ENCODE data around the gene CCDC43. TPM values are rescaled to one million over a fixed set of nuclear protein-coding genes. Genes with fewer than 3 reads are reported as not detected.
"Not testable (repeated sequence)": the region's sequence is repeated elsewhere in the genome, so short reads cannot be mapped to it uniquely, and the experiment has no call there.

The CCDC43 gene
- total RNA-seq, 2 donors from 2014 or later: 27.6 to 36.0 TPM

- Mint-ChIP-seq H3K36me3 (no peaks in the 10 kb centered on the region), H3K27ac (no peak overlapping the region), H3K4me1 (ENCODE audit: low read depth in 2 of 2) (peaks cover 0 to 3% of the 10 kb centered on the region in 2 donors), H3K27me3 (peaks cover 24 to 27% of the 10 kb centered on the region in 2 donors), H3K9me3 (no peaks in the 10 kb centered on the region), H3K4me3 (no peak overlapping the region)
- no peak for ATAC-seq
- no peak for DNase-seq (ENCODE audit: low spot score)
Observed at GRCh38 chr17:44653954-44654353, 35.6 kb downstream of the CCDC43 start.

GRCh38 chr17:44653384-44653783 is 36.2 kb downstream of the CCDC43 start:
- Mint-ChIP-seq H3K9me3 (no peaks in the 10 kb centered on the region), H3K36me3 (no peaks in the 10 kb centered on the region), H3K27me3 (peaks cover 24 to 27% of the 10 kb centered on the region in 2 donors), H3K4me3 (no peak overlapping the region), H3K27ac (no peak overlapping the region), H3K4me1 (ENCODE audit: low read depth in 2 of 2) (peaks cover 0 to 3% of the 10 kb centered on the region in 2 donors)
- no peak for DNase-seq (ENCODE audit: low spot score)
- no peak for ATAC-seq

GRCh38 chr17:44652727-44653126 is 36.8 kb downstream of the CCDC43 start:
- H3K27ac Mint-ChIP-seq: no peak overlapping the region
- H3K36me3 Mint-ChIP-seq: no peaks in the 10 kb centered on the region
- no peak for DNase-seq (ENCODE audit: low spot score)
- no peaks in the 10 kb centered on the region for H3K9me3 Mint-ChIP-seq
- no peak for ATAC-seq
- peaks cover 0 to 3% of the 10 kb centered on the region in 2 donors for H3K4me1 Mint-ChIP-seq (ENCODE audit: low read depth in 2 of 2)
- peaks cover 27% of the 10 kb centered on the region in 2 donors for H3K27me3 Mint-ChIP-seq
- H3K4me3 Mint-ChIP-seq: no peak overlapping the region

- Mint-ChIP-seq H3K4me3 (no peak overlapping the region), H3K9me3 (no peaks in the 10 kb centered on the region), H3K36me3 (no peaks in the 10 kb centered on the region), H3K4me1 (ENCODE audit: low read depth in 2 of 2) (no peaks in the 10 kb centered on the region), H3K27me3 (peaks cover 23 to 26% of the 10 kb centered on the region in 2 donors), H3K27ac (no peak overlapping the region)
- no peak for DNase-seq (ENCODE audit: low spot score)
- no peak for ATAC-seq
Observed at GRCh38 chr17:44651228-44651627, 38.3 kb downstream of the CCDC43 start.

GRCh38 chr17:44648963-44649362 is 40.6 kb downstream of the CCDC43 start:
- Mint-ChIP-seq H3K4me3 (no peak overlapping the region), H3K27ac (no peak overlapping the region), H3K27me3 (peaks cover 15 to 22% of the 10 kb centered on the region in 2 donors), H3K36me3 (no peaks in the 10 kb centered on the region), H3K9me3 (no peaks in the 10 kb centered on the region), H3K4me1 (ENCODE audit: low read depth in 2 of 2) (no peaks in the 10 kb centered on the region)
- ATAC-seq: no peak
- DNase-seq (ENCODE audit: low spot score): no peak

- DNase-seq (ENCODE audit: low spot score): no peak
- no peak for ATAC-seq
- no peak overlapping the region for H3K4me3 Mint-ChIP-seq
- no peaks in the 10 kb centered on the region for H3K9me3 Mint-ChIP-seq
- no peaks in the 10 kb centered on the region for H3K4me1 Mint-ChIP-seq (ENCODE audit: low read depth in 2 of 2)
- H3K36me3 Mint-ChIP-seq: no peaks in the 10 kb centered on the region
- no peak overlapping the region for H3K27ac Mint-ChIP-seq
- H3K27me3 Mint-ChIP-seq: peaks cover 18 to 20% of the 10 kb centered on the region in 2 donors
Observed at GRCh38 chr17:44647736-44648135, 41.8 kb downstream of the CCDC43 start.

- Mint-ChIP-seq H3K27ac (no peak overlapping the region), H3K27me3 (peaks cover 24% of the 10 kb centered on the region in 2 donors), H3K36me3 (no peaks in the 10 kb centered on the region), H3K9me3 (no peaks in the 10 kb centered on the region), H3K4me3 (no peak overlapping the region), H3K4me1 (ENCODE audit: low read depth in 2 of 2) (no peaks in the 10 kb centered on the region)
- ATAC-seq (no peak), DNase-seq (ENCODE audit: low spot score) (no peak)
Observed at GRCh38 chr17:44646280-44646679, 43.3 kb downstream of the CCDC43 start.

- Mint-ChIP-seq H3K36me3 (no peaks in the 10 kb centered on the region), H3K4me3 (no peak overlapping the region), H3K27me3 (peaks cover 18 to 20% of the 10 kb centered on the region in 2 donors)
Observed at GRCh38 chr17:44645341-44645740, 44.2 kb downstream of the CCDC43 start.

GRCh38 chr17:44642834-44643233 is 46.7 kb downstream of the CCDC43 start:
- no peak for ATAC-seq
- no peaks in the 10 kb centered on the region for H3K4me1 Mint-ChIP-seq (ENCODE audit: low read depth in 2 of 2)
- H3K27ac Mint-ChIP-seq: no peak overlapping the region
- no peaks in the 10 kb centered on the region for H3K9me3 Mint-ChIP-seq
- DNase-seq (ENCODE audit: low spot score): no peak
- no peaks in the 10 kb centered on the region for H3K36me3 Mint-ChIP-seq
- peaks cover 15 to 20% of the 10 kb centered on the region in 2 donors for H3K27me3 Mint-ChIP-seq
- H3K4me3 Mint-ChIP-seq: no peak overlapping the region

More at GRCh38 chr17:44645341-44645740, 44.2 kb downstream of the CCDC43 start:
- ATAC-seq (no peak), DNase-seq (ENCODE audit: low spot score) (no peak)
- Mint-ChIP-seq H3K9me3 (no peaks in the 10 kb centered on the region), H3K27ac (no peak overlapping the region), H3K4me1 (ENCODE audit: low read depth in 2 of 2) (no peaks in the 10 kb centered on the region)

GRCh38 chr17:44637066-44637465 is 52.5 kb downstream of the CCDC43 start:
- Mint-ChIP-seq H3K27me3 (peaks cover 8 to 16% of the 10 kb centered on the region in 2 donors), H3K4me3 (no peak overlapping the region), H3K27ac (no peak overlapping the region), H3K4me1 (ENCODE audit: low read depth in 2 of 2) (no peaks in the 10 kb centered on the region), H3K9me3 (no peaks in the 10 kb centered on the region), H3K36me3 (no peaks in the 10 kb centered on the region)
- ATAC-seq: no peak
- no peak for DNase-seq (ENCODE audit: low spot score)

GRCh38 chr17:44636562-44636961 is 53.0 kb downstream of the CCDC43 start:
- ATAC-seq: no peak

GRCh38 chr17:44634401-44634800 is 55.2 kb downstream of the CCDC43 start:
- not testable (repeated sequence) for ATAC-seq; H3K27ac Mint-ChIP-seq; DNase-seq (ENCODE audit: low spot score)

More at GRCh38 chr17:44636562-44636961, 53.0 kb downstream of the CCDC43 start:
- Mint-ChIP-seq H3K36me3 (no peaks in the 10 kb centered on the region), H3K27ac (no peak overlapping the region), H3K9me3 (no peaks in the 10 kb centered on the region), H3K4me3 (no peak overlapping the region), H3K4me1 (ENCODE audit: low read depth in 2 of 2) (no peaks in the 10 kb centered on the region), H3K27me3 (peaks cover 7 to 13% of the 10 kb centered on the region in 2 donors)
- no peak for DNase-seq (ENCODE audit: low spot score)

GRCh38 chr17:44633998-44634397 is 55.6 kb downstream of the CCDC43 start:
- H3K36me3 Mint-ChIP-seq: no peaks in the 10 kb centered on the region
- no peak overlapping the region for H3K4me3 Mint-ChIP-seq
- H3K9me3 Mint-ChIP-seq: no peaks in the 10 kb centered on the region
- H3K4me1 Mint-ChIP-seq (ENCODE audit: low read depth in 2 of 2): no peaks in the 10 kb centered on the region
- ATAC-seq (no peak), DNase-seq (ENCODE audit: low spot score) (no peak)
- peaks cover 7 to 12% of the 10 kb centered on the region in 2 donors for H3K27me3 Mint-ChIP-seq
- H3K27ac Mint-ChIP-seq: no peak overlapping the region

More at GRCh38 chr17:44634401-44634800, 55.2 kb downstream of the CCDC43 start:
- not testable (repeated sequence) for H3K4me3 Mint-ChIP-seq; H3K9me3 Mint-ChIP-seq; H3K4me1 Mint-ChIP-seq (ENCODE audit: low read depth in 2 of 2); H3K36me3 Mint-ChIP-seq
- H3K27me3 Mint-ChIP-seq: peaks cover 7 to 12% of the 10 kb centered on the region in 2 donors

- peaks cover 13 to 15% of the 10 kb centered on the region in 2 donors for H3K27me3 Mint-ChIP-seq
- H3K4me3 Mint-ChIP-seq: no peak overlapping the region
- ATAC-seq: no peak
- H3K27ac Mint-ChIP-seq: no peak overlapping the region
- H3K36me3 Mint-ChIP-seq: no peaks in the 10 kb centered on the region
- DNase-seq (ENCODE audit: low spot score): no peak
- H3K4me1 Mint-ChIP-seq (ENCODE audit: low read depth in 2 of 2): no peaks in the 10 kb centered on the region
- no peaks in the 10 kb centered on the region for H3K9me3 Mint-ChIP-seq
Observed at GRCh38 chr17:44630703-44631102, 58.9 kb downstream of the CCDC43 start.

- Mint-ChIP-seq H3K9me3 (no peaks in the 10 kb centered on the region), H3K4me1 (ENCODE audit: low read depth in 2 of 2) (no peaks in the 10 kb centered on the region), H3K27me3 (peaks cover 10 to 15% of the 10 kb centered on the region in 2 donors), H3K36me3 (no peaks in the 10 kb centered on the region), H3K4me3 (no peak overlapping the region), H3K27ac (no peak overlapping the region)
- ATAC-seq (no peak), DNase-seq (ENCODE audit: low spot score) (no peak)
Observed at GRCh38 chr17:44629314-44629713, 60.3 kb downstream of the CCDC43 start.
